Brain microvascular endothelial cell (primary cell): Measurements from ENCODE around the gene C20orf141.
"Not testable (repeated sequence)": the region's sequence is repeated elsewhere in the genome, so short reads cannot be mapped to it uniquely, and the experiment has no call there.

ENCODE experiments used
- DNase-seq: peaks from one replicate; pipeline ENCODE4 v3.0.0-alpha.2; 2020
- H3K27ac ChIP-seq: fragments of 250-450 bp; sonication (Bioruptor Pico); 2 replicates; pipeline ENCODE4 v1.5.1; 2020; ENCODE audit warnings: mild to moderate bottlenecking, moderate library complexity
- H3K27me3 ChIP-seq: fragments of 250-450 bp; sonication (Bioruptor Pico); replicated peaks from 2 replicates; pipeline ENCODE4 v1.5.1; 2020; ENCODE audit warnings: mild to moderate bottlenecking
- H3K36me3 ChIP-seq: fragments of 250-450 bp; sonication (Bioruptor Pico); replicated peaks from 2 replicates; pipeline ENCODE4 v1.5.1; 2020; ENCODE audit warnings: mild to moderate bottlenecking
- H3K4me3 ChIP-seq: 2 replicates; pipeline ENCODE4 v1.5.1; 2011; ENCODE audit warnings: low read depth, mild to moderate bottlenecking, control low read depth, low read length, moderate library complexity
- CTCF ChIP-seq: IDR thresholded peaks from 2 replicates; pipeline ENCODE4 v1.5.1; 2011; ENCODE audit warnings: low read depth, mild to moderate bottlenecking, moderate library complexity, low read length, control low read depth, inconsistent platforms; ENCODE audit errors: missing control alignments
- in situ Hi-C: cut with HindIII; loops from 2 replicates; pipeline ENCODE4 v1.10.0; 2017; ENCODE audit warnings: low sequenced_read_pairs, low pct_ligation_motif_present

C20orf141 gene

GRCh38 chr20:2814587-2815051 is at the start of gene C20orf141:
TSS of gene C20orf141 (plus strand) at chr20:2814987. CDS start at chr20:2815185, 198 bp downstream.
- peak within 1 kb of the TSS; percentile 47 for H3K27ac ChIP-seq
- no peak for TF ChIP-seq CTCF
- in situ Hi-C loops: no loop called here
- H3K4me3 ChIP-seq: no peak within 1 kb of the TSS
- peak; percentile 97 for DNase-seq
- no peaks in the 10 kb centered on the region for H3K36me3 ChIP-seq
- H3K27me3 ChIP-seq: no peaks in the 10 kb centered on the region

GRCh38 chr20:2767768-2768631 is 46.8 kb upstream of the C20orf141 start:
- H3K27me3 ChIP-seq: no peaks in the 10 kb centered on the region
- in situ Hi-C loops: no loop called here

GRCh38 chr20:2768632-2769015 is 46.2 kb upstream of the C20orf141 start:
- Histone ChIP-seq H3K36me3 (no peaks in the 10 kb centered on the region), H3K4me3 (no peak overlapping the region), H3K27ac (no peak overlapping the region), H3K27me3 (no peaks in the 10 kb centered on the region)
- no peak for DNase-seq
- TF ChIP-seq CTCF: no peak
- in situ Hi-C loops: no loop called here

More at GRCh38 chr20:2767768-2768631, 46.8 kb upstream of the C20orf141 start:
- no peak for DNase-seq
- Histone ChIP-seq H3K36me3 (no peaks in the 10 kb centered on the region), H3K4me3 (no peak overlapping the region), H3K27ac (no peak overlapping the region)
- TF ChIP-seq CTCF: no peak

- DNase-seq, H3K27ac ChIP-seq, H3K4me3 ChIP-seq, in situ Hi-C loops, H3K27me3 ChIP-seq, H3K36me3 ChIP-seq: not testable (repeated sequence)
Measured at GRCh38 chr20:2770091-2770490, 44.7 kb upstream of the C20orf141 start.

- H3K27ac ChIP-seq: no peak overlapping the region
- TF ChIP-seq CTCF: no peak
- H3K27me3 ChIP-seq: no peaks in the 10 kb centered on the region
- no peaks in the 10 kb centered on the region for H3K36me3 ChIP-seq
- H3K4me3 ChIP-seq: no peak overlapping the region
- in situ Hi-C loops: no loop called here
- DNase-seq: no peak
Measured at GRCh38 chr20:2771631-2772080, 43.1 kb upstream of the C20orf141 start.

- no peak for TF ChIP-seq CTCF
- no peak overlapping the region for H3K4me3 ChIP-seq
- DNase-seq: no peak
- no peaks in the 10 kb centered on the region for H3K27me3 ChIP-seq
- in situ Hi-C loops: no loop called here
- no peak overlapping the region for H3K27ac ChIP-seq
- H3K36me3 ChIP-seq: no peaks in the 10 kb centered on the region
Measured at GRCh38 chr20:2773812-2774211, 41.0 kb upstream of the C20orf141 start.
